ENCODE measurements around the gene ZDHHC16.
"Not testable (repeated sequence)": the region's sequence is repeated elsewhere in the genome, so short reads cannot be mapped to it uniquely, and the experiment has no call there.

The ZDHHC16 gene

GRCh38 chr10:97435211-97435610 lies 10.8 kb upstream of the ZDHHC16 start:
- no peak for DNase-seq

GRCh38 chr10:97442277-97442676 lies 3.7 kb upstream of the ZDHHC16 start:
- no peak for DNase-seq

- no peak for DNase-seq
These were observed 1.8 kb upstream of the ZDHHC16 start for GRCh38 chr10:97444212-97444611.

GRCh38 chr10:97445357-97445721 lies 636 bp upstream of the ZDHHC16 start:
- no peak for DNase-seq

- DNase-seq = no peak
These were observed 4.9 kb downstream of the ZDHHC16 start for GRCh38 chr10:97450828-97451227.

DNA sequence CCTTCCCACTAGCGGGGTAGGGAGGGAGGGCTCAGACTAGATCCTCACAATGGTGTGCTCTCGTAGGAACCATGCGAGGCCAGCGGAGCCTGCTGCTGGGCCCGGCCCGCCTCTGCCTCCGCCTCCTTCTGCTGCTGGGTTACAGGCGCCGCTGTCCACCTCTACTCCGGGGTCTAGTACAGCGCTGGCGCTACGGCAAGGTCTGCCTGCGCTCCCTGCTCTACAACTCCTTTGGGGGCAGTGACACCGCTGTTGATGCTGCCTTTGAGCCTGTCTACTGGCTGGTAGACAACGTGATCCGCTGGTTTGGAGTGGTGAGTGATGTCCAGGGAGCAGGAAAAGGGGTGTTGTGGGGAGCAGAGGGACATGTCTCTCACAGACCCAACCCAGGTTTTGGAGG lies 5.6 kb downstream of the ZDHHC16 start:
- no peak for DNase-seq

DNA sequence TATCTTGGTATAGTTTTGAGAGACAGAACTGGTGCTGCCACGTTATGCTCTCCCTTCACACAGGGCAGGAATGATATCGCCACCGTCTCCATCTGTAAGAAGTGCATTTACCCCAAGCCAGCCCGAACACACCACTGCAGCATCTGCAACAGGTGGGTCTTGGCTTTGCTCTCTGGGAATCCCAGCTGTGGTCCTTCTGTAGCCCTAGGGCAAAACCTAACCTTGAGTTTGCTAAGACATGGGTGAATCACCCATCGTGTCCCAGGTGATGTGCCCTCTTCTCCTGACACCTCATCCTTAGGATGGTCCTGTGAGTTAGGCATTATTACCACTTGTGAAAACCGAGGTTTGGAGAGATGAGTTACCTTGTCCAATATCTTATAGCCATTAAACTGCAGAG lies 6.4 kb downstream of the ZDHHC16 start:
- no peak for DNase-seq

GRCh38 chr10:97454330-97455036 lies 8.5 kb downstream of the ZDHHC16 start:
- no peak for DNase-seq

- DNase-seq = no peak
These were observed 10.2 kb downstream of the ZDHHC16 start for GRCh38 chr10:97456034-97456685.

DNA sequence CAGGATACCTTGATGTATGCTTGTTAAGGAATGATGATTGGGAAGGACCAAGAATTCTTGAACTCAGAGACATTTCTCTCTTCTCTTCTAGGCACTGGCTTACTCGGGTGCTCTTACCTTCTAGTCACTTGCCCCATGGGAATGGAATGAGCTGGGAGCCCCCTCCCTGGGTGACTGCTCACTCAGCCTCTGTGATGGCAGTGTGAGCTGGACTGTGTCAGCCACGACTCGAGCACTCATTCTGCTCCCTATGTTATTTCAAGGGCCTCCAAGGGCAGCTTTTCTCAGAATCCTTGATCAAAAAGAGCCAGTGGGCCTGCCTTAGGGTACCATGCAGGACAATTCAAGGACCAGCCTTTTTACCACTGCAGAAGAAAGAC lies 10.7 kb downstream of the ZDHHC16 start:
- DNase-seq = no peak

DNA sequence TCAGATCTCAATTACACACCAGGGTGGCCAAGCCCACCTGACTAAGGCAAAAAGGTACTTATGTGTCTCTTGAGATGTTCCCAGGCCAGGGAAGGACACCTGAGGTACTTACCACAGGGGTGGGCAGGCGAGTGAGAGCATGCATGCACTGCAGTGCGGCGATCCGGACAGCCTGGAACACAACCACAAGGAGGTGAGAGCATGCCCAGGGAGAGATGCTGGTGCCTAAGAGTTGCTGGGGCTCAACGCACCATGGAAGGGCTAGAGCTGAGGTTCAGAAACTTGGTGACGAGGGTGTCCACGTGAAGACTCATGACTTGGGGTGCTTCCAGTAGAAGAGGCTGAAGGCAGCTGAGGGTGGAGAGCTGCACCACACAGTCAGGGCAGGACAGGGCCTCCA lies 13.1 kb downstream of the ZDHHC16 start:
- DNase-seq = no peak

DNA sequence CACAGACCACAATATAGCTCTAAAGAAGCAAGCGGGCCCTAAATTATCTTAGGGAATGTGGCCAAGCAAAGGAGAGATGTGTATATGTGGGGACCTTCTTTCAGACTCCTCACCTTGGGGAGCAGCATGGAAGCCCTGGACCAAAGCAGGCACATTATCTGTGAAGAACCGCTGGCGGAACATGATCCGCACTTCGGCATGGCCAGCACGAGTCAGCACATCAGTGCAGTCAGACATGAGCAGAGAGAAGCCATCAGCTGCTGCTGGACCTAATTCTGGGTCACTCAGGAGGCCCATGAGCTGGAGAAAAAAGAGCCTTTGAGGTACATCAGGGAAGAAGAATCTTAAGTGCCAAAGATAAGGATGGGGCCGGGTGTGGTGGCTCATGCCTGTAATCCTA lies 14.0 kb downstream of the ZDHHC16 start:
- DNase-seq = no peak

- DNase-seq = no peak
These were observed 16.3 kb downstream of the ZDHHC16 start for GRCh38 chr10:97462309-97462708.

DNA sequence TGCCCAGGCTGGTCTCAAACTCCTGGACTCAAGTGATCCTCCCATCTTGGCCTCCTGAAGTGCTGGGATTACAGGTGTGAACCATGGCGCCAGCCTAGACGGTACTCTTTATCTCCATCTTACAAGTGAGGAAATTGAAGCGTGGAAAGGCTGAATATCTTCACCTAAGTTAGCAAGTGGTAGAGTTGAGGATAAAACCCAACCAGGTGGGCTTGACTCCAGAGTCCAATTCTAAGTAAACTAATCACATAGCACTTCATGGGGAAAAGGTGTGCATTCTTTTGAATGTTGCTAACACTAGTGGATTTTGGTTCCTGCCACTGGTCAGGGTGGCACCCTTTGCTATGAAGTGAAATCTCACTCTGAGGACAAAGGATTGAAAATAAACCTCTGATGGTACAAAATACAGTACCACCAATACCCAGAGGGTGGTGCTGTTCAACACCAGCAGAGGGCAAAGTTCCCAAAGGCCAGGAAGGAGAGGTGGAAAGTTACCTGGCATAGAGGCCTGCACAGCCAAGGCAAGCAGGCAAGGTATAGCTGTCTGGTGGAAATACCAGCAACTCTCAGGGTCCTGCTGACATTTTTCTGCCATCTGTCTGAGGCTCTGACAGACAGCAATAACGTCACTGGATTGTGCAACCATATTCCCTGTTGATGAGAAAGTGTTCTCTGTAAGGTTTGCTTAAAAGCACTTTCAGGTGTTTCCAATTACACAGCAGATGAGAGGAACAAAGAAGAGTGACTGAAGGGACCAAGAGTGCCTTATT lies 17.6 kb downstream of the ZDHHC16 start:
- DNase-seq = peak in 1 of 2 experiments; percentile 27

DNA sequence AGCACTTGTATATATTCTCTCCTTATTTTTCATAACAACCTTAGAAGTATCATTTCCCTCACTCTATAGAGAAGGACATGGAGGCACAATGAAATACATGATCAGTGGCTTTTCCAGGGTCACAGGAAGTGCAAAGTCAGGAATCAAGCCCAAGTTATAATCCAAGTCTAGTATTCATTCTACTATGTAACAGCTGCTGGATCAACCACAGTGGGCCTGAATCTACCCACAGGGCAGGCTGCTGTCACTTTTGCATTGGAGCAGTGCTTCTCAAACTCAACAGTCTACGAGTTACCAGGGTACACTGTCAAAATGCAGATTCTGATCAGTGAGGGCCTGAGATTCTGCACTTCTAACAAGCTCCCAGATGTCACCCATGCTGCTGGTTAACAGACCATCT lies 18.3 kb downstream of the ZDHHC16 start:
- DNase-seq = no peak

DNA sequence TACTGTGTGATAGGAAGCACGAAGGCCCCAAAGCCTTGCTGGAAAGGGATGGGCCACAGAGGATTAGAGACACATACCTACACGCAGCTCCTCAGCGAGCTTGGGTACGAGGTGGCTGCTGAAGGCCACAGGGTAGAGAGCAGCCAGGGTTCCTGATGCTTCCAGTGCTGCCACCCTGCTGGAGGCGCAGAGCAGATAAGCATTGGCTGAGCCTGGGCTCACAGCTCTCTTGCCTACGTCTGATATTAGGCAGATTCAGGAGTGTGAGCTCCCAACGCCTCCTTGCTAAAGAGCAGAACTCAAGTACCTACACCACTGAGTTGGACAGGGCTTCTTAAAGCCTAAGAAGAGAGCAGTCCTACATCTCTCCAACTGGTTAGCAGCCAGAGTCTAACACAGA lies 20.0 kb downstream of the ZDHHC16 start:
- DNase-seq = no peak

DNA sequence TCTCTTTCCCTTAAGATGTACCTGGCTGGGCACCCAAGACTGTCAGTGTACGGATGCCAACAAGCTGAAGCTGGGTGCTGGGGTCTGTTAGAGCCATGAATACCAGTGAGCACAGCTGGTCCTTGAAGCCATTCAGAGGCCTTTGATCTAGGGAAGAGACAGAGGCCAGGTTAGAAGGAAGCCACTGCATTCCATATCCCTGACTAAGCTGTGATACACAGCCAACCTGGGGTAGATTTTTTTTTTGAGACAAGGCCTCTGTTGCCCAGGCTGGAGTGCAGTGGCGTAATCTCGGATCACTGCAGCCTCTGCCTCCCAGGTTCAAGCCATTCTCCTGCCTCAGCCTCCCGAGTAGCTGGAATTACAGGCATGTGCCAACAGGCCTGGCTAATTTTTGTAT lies 20.8 kb downstream of the ZDHHC16 start:
- DNase-seq = peak in 1 of 2 experiments; percentile 41

GRCh38 chr10:97468162-97468561 lies 22.2 kb downstream of the ZDHHC16 start:
- DNase-seq = no peak

DNA sequence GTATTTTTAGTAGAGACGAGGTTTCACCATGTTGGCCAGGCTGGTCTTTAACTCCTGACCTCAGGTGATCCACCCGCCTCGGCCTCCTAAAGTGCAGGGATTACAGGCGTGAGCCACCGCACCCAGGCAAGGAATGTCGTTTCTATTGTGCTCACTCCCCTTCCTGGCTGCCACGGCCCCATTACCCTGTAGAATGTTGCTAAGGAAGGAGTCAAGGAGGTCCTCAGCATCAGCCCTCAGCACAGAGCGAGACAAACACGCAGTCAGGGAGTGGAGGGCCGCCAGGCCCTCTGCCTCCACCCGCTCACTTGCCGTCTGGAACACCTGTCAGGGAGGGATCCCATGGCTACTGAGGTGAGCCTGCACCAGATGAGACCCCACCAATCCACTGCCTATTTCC lies 22.8 kb downstream of the ZDHHC16 start:
- not testable (repeated sequence) for DNase-seq

GRCh38 chr10:97474918-97475317 lies 28.9 kb downstream of the ZDHHC16 start:
- no peak for DNase-seq

DNA sequence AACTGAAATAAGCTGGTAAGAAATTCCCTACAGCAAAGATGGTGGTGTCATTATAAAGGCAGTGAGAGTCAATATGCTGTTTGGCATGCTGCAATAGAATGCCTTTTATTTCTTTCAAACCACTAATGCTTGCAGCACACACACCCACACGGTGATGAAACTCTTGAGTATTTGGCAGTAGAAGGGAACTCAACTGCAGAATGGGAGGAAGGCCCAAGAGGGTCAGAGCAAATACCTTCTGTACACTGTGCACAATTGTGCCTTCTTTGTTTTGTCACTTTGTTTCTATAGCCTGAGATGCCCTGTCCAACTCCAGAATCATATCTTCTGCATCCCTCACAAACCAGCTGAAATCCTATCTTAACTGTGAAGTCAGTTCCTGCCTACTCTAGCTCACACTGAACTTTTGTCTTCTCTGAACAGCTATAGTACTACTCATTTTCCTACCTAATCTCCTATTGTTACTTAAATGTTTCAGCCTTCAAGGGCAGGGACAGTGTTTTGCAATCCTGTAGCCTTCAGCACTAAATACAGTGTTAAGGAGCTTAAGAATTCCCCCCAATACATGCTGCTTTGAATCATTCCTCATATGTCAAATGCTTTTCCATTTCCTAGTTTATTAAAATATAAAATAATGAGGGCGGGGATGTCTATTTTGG lies 30.1 kb downstream of the ZDHHC16 start:
- no peak for DNase-seq

- DNase-seq = peak in 1 of 2 experiments; percentile 15
These were observed 33.4 kb downstream of the ZDHHC16 start for GRCh38 chr10:97479410-97479809.

DNA sequence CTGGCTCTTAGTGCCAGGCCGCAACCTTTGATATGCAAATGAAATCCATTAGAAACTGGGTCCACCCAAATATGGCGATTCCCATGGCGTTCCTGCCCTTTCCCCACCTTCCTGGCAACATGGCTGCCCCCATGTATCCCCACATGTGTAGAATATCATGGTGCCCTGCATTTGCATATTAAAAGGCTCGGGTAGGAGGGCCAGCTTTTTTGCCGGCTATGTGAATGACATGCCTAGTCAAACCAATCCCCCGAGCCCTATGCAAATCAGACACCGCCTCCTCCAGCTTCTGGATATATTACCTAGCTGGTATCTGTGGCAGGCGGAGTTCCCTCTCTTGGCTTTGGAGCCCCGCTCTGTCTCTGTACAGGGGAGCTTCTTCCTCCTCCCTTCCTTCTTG lies 34.0 kb downstream of the ZDHHC16 start:
- no peak for DNase-seq

- no peak for DNase-seq
These were observed 35.1 kb downstream of the ZDHHC16 start for GRCh38 chr10:97481071-97481470.

Data from SW 1271 (cell line).